Fibroblast of skin of left biceps (primary cell): ENCODE measurements around the gene HBP1.
"Not testable (repeated sequence)": the region's sequence is repeated elsewhere in the genome, so short reads cannot be mapped to it uniquely, and the experiment has no call there.

ENCODE experiments used
- DNase-seq, 2 experiments: peaks; one replicate each; pipeline ENCODE4 v3.0.0-alpha.2; 2013; ENCODE audit warnings: low read depth in 2 of 2

HBP1 gene

DNA sequence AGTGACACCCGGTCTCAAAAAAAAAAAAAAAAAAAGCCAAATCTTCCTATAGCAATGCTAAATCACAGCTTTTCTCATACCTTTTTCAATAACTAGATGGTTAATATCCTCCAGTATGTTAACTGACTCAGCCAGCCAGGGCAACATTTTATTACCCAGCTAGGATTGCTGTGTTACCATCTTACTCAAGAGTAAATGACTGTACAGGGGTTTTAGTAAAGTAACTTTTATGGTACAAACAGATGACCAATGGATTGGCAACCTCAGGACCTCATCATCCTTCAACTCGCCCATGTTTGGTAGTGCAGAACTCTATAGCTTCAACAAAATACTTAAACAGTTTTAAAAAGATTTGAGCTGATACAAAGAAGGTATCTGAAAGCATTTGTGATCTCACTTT, 59.5 kb downstream of the HBP1 start:
- DNase-seq: no peak

DNA sequence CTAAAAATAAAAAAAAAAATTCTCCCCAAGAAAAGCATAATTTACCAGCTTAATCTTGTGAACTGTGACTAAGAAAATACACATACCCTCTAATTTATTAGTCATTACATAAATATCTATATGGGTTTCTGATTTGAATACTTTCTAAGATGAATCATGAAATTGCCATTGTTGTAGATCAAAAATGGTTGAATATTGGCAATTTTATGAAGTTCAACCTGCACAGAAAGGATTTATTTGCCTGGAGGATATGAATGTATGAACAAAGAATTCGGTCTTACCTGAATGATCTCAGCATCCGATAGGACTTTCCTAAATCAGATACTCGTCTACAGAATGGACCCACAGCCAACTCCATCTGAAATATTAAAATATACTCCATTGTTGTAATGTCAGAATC, 61.5 kb downstream of the HBP1 start:
- no peak for DNase-seq

DNA sequence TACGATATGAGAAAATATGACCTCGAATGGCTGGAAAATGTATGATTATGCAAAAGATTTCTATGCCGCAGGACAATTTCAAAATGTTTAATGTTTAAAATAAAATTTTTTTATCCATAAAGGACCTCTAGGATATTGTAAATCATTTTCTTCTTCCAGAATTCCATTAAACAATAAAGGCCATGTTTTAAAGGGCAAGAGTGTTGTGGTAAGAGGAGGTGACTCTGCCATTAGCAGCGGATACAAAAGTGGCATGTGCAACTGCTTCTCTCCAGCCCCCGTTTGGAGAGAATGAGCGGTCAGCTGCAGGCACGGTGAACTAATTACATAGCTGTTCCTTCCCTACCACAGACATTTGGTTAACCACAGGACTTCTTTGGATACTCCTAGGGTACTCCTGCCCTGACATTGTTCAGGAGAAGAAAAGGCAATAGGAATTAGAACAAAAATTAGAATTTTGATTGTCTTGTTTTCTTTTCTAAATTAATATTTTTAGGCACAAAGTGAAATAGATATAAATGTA, 63.8 kb downstream of the HBP1 start:
- DNase-seq: no peak

DNA sequence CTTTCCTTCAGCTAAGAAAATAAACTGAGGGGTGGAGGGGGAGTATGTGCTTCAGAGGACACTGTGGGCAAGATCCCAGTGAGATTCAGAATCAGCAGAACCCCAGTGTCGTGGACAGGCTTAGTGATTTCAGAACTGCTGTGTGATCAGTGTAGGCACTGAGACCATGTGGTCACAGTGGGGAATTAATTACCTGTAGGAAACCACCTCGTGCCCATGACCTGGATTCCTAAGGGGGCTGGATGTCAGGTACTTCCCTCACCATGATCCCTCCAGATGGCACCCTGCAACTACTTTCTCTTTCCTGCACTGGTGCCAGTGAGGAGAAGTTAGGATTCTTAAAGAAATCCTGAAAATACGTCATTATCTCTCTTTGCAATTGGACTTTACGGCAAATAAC, 64.4 kb downstream of the HBP1 start:
- no peak for DNase-seq

DNA sequence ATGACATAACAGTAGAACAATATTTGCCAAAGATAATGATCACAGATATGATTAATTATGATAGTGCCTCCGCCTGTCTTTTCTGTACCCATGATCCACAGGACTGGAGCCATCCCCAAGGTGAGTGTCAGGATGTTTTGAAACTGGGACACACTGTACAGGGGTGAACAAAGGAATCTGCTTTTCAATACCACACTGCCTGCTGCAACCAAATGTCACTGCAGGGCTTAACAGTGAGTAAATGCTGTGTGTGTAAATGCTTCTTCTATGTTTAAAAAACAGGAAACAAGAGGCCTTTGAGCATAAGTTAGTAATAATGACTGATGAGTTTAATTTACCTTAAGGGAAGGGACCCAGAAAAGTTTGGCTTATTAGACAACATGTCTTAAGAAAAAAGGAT, 65.2 kb downstream of the HBP1 start:
- no peak for DNase-seq

DNA sequence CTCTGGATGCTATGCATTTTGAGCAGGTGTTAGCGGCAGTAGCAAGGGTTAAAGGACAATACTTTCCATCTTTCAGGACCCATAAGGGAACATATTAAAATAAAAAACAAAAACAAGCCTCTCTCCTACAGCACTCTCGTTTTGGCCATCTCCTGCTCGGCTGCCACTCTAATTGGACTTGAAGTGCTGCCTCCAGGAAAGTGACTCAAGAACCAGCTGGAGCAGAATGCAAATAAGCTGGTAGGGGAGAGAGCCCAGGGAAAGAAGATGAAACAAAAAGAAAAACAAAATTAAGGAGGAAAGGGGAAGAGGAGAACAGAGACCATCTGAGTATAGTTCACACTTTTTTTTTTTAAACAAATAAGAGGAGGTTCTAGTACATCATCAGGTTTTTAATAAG, 65.6 kb downstream of the HBP1 start:
- DNase-seq: no peak

DNA sequence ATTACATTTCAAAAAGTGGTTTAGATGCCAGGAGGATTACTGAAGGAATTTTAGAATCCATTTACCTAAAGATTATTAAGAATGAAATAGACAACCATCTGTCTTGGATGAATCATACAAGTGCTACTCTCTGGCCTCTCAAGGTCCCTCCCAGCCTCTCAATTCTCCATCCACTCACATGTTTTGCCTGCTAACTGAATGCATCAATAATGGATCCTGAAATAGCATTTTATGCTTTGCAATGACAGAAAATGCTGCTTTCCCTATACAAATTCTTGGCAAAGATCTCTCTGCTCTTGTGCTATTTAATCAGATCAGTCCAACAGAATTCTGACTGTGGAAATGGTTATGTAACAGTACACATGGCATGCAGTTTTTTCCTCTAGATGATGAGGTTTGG, 68.1 kb downstream of the HBP1 start:
- DNase-seq: peak in 1 of 2 experiments; percentile 16

DNA sequence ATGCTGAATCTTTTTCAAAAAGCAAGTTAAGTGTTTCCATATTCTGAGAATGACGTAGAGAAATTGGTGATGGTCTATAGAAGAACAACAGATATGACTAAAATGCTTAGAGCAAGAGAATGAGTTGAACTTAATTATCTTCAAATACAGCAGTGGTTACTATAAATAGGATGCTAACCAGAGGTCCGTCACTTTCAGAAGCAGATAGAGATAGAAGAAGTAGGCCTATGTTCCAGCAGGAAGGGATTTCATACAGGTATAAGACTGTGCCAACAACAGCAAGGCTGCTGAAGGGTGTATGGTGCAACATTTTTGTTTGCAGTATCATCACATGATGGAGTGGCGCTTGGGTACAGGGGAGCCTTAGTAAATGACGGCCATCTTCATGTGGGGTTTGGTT, 68.6 kb downstream of the HBP1 start:
- DNase-seq: no peak

DNA sequence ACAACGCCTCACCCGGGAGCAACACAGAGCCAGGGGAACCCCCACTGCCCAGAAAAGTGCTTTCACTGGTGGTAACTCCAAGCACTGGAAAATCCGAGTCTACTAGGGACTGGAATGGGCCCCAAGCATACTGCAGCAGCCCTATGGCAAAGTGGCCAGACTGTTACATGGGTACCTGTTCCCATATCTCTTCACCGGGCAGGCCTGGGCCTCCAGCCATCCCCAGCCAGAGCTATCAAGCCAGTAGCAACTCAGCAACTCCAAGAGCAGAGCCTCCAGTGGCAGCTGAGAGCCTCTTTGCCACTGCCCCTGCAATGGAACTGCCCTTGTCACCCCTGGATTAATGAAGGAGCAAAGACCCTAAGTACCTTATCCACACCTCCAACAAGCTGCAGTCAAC, 73.5 kb downstream of the HBP1 start:
- no peak for DNase-seq

DNA sequence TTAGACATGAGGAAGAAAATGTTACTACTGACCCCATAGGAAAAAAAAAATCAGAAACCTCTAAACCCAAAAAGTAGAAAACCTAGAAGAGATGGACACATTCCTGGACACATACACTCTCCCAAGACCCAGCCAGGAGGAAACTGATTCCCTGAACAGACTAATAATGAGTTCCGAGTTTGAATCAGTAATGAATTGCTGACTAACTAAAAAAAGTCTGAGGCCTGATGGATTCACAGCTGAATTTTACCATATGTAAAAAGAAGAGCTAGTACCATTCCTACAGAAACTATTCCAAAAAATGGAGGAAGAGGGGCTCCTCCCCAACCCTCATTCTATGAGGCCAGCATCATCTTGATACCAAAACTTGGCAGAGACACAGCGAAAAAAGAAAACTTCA, 75.8 kb downstream of the HBP1 start:
- DNase-seq: no peak

DNA sequence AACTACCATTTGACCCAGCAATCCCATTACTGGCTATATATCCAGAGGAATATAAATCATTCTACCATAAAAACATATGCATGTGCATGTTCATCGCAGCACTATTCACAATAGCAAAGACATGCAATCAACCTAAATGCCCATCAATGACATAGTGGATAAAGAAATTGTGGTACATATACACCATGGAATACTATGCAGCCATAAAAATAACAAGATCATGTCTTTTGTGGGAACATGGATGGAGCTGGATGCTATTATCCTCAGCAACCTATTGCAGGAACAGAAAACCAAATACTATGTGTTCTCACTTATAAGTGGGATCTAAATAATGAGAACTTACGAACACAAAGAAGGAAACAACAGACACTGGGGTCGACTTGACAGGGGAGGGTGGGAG, 78.0 kb downstream of the HBP1 start:
- DNase-seq: not testable (repeated sequence)

DNA sequence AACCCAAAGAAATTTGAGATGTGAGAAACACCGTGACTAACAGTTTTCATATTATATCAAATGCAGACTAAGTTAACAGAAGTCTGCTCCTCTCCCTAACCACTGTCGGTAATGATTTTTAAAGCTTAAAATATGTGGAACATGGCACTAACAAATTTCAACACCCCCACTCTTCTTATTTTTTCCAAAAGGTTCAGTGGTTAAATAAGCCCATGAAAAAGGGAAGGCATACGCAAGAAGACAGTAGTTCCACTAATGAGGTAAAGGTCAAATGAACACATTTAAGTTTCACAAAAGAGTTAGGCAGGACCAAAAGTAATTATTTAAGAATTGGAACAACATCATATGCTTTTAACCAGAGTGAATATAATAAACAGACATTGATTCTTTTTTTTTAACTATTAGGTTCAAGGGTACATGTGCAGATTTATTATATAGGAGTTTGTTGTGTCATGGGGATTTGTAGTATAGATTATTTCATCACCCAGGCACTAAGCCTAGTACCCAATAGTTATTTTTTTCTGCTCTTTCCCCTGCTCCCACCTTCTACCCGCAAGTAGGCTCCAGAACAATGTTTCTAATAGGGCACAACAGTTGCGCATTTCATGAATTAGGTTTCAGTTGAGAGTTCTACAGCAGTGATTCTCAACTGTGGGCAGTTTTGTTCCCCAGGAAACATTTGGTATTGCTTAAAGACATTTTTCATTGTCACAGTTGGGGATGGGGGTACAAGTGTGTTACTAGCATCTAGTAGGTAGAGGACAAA, 79.9 kb downstream of the HBP1 start:
- DNase-seq: no peak

DNA sequence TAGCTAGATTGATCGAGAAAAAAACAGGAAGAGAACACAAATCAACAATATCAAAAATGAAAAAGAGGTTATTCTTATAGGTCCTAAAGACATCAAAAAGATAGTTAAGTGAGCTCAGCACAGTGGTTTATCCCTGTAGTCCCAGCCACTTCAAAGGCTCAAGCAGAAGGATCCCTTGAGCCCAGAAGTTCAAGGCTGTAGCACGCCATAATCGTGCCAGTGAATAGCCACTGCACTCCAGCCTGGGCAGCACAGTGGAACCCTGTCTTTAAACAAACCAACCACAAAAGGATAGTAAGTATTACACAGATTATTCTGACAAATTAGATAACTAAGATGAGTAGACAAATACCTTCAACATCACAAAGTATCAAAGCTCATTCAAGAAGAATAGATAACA, 83.2 kb downstream of the HBP1 start:
- DNase-seq: no peak
